ENCODE results near the gene SORCS2. TPM values are rescaled to one million over a fixed set of nuclear protein-coding genes. Genes with fewer than 3 reads are reported as not detected.

SORCS2 gene
- total RNA-seq, 2 experiments from 2014 or later, result 0.07 to 0.15 TPM

DNA sequence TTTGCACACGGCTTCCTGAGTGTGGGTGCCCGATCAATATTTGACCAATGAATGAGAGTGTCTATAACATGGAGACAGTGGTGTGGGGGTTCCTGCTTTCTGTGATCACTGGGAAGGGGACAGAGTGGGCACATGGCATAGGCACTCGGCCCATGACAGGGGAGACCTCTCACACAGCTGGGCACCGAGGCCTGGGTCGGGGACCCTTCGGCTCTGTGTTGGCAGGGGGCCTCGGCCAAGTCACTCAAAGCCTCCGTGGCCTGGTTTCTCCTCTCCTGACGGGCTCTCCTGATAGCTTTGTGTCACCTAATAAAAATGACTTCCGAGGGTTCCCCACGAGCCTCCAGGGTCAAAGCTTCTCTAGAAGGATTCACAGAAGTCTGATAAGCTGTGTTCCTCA is 286.3 kb downstream of the SORCS2 start:
- Mint-ChIP-seq H3K4me3 (no peak overlapping the region), H3K9me3 (no peaks in the 10 kb centered on the region), H3K4me1 (ENCODE audit: low read depth) (no peaks in the 10 kb centered on the region), H3K36me3 (ENCODE audit: low read depth) (no peaks in the 10 kb centered on the region), H3K27me3 (ENCODE audit: low read depth) (no peaks in the 10 kb centered on the region), H3K27ac (no peak overlapping the region)
- CTCF ChIA-PET, result no interaction called here
- no peak for DNase-seq
- intact Hi-C loops (cut with micrococcal nuclease), result no loop called here

GRCh38 chr4:7480423-7480822 is 288.1 kb downstream of the SORCS2 start:
- intact Hi-C loops (cut with micrococcal nuclease), result no loop called here
- DNase-seq, result no peak
- no peak overlapping the region for H3K27ac Mint-ChIP-seq
- no peaks in the 10 kb centered on the region for H3K27me3 Mint-ChIP-seq (ENCODE audit: low read depth)
- no peaks in the 10 kb centered on the region for H3K9me3 Mint-ChIP-seq
- H3K4me1 Mint-ChIP-seq (ENCODE audit: low read depth), result no peaks in the 10 kb centered on the region
- H3K4me3 Mint-ChIP-seq, result no peak overlapping the region
- CTCF ChIA-PET, result no interaction called here
- no peaks in the 10 kb centered on the region for H3K36me3 Mint-ChIP-seq (ENCODE audit: low read depth)

- DNase-seq, result no peak
- intact Hi-C loops (cut with micrococcal nuclease), result no loop called here
- Mint-ChIP-seq H3K27ac (no peak overlapping the region), H3K36me3 (ENCODE audit: low read depth) (no peaks in the 10 kb centered on the region), H3K9me3 (no peaks in the 10 kb centered on the region), H3K4me3 (no peak overlapping the region), H3K27me3 (ENCODE audit: low read depth) (no peaks in the 10 kb centered on the region), H3K4me1 (ENCODE audit: low read depth) (no peaks in the 10 kb centered on the region)
- CTCF ChIA-PET, result no interaction called here
Measured at GRCh38 chr4:7481227-7481626, 288.9 kb downstream of the SORCS2 start.

GRCh38 chr4:7485096-7485495 is 292.8 kb downstream of the SORCS2 start:
- intact Hi-C loops (cut with micrococcal nuclease), result no loop called here
- H3K27me3 Mint-ChIP-seq (ENCODE audit: low read depth), result peaks cover 2% of the 10 kb centered on the region
- H3K4me3 Mint-ChIP-seq, result no peak overlapping the region
- H3K9me3 Mint-ChIP-seq, result no peaks in the 10 kb centered on the region
- no peak for DNase-seq
- CTCF ChIA-PET, result no interaction called here
- H3K36me3 Mint-ChIP-seq (ENCODE audit: low read depth), result no peaks in the 10 kb centered on the region
- no peak overlapping the region for H3K27ac Mint-ChIP-seq
- H3K4me1 Mint-ChIP-seq (ENCODE audit: low read depth), result no peaks in the 10 kb centered on the region

DNA sequence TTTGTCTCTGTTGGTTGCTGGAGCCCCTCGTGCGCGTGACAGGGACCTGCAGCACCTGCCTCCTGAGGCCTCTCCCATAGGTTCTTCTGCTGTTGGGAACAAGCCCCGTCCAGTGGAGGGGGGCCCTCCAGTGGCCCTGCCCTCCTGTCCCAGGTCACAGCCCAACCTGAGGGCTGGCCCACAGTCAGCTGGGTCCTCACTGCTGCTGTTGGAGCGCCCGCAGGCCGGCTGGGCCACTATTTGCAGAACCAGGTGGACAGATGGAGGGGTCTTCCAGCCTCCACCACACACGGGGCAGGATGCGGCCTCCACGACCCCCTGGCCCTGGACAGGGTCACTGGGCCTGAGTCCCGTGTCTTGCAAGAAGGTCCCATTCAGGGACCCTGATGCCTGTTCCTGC is 293.8 kb downstream of the SORCS2 start:
- H3K27ac Mint-ChIP-seq, result no peak overlapping the region
- no peaks in the 10 kb centered on the region for H3K4me1 Mint-ChIP-seq (ENCODE audit: low read depth)
- peaks cover 4% of the 10 kb centered on the region for H3K27me3 Mint-ChIP-seq (ENCODE audit: low read depth)
- CTCF ChIA-PET, result no interaction called here
- H3K36me3 Mint-ChIP-seq (ENCODE audit: low read depth), result no peaks in the 10 kb centered on the region
- H3K4me3 Mint-ChIP-seq, result no peak overlapping the region
- no peak for DNase-seq
- intact Hi-C loops (cut with micrococcal nuclease), result no loop called here
- no peaks in the 10 kb centered on the region for H3K9me3 Mint-ChIP-seq

- H3K4me1 Mint-ChIP-seq (ENCODE audit: low read depth), result no peaks in the 10 kb centered on the region
- CTCF ChIA-PET, result no interaction called here
- H3K4me3 Mint-ChIP-seq, result no peak overlapping the region
- intact Hi-C loops (cut with micrococcal nuclease), result no loop called here
- H3K27ac Mint-ChIP-seq, result no peak overlapping the region
- H3K27me3 Mint-ChIP-seq (ENCODE audit: low read depth), result peaks cover 4% of the 10 kb centered on the region
- DNase-seq, result no peak
- H3K36me3 Mint-ChIP-seq (ENCODE audit: low read depth), result no peaks in the 10 kb centered on the region
- no peaks in the 10 kb centered on the region for H3K9me3 Mint-ChIP-seq
Measured at GRCh38 chr4:7487502-7487901, 295.2 kb downstream of the SORCS2 start.

DNA sequence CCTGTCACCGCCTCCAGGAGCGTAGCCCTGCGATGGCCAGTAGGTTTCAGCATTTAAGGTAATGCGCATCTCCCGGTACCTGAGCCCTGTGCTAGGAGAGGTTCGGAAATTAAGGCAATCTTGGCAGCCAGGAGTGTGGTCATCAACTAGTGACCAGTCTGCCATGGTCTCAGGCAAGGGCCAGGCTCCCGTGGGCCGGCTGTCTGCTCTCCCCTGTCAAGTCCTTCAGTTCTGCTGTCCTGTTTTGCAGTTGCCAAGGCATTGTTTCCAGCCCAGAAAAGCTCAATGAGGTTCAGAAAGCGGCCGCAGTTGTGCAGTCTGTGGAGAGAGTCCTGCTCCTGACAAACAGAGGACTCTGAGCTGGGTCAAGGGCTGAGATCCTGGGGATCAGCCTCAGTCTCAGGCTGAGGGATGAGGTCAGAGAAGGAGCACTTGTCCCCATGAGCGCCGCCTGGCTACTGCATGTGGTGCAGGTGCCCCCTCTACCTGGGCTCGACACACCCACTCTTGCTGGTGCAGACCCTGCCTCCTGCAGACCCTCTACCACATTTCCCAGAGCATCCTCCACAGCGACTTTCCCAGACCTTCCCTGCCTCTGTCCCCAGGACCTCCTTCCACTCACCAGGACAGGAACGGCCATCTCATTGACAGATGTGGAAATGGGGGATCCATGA is 295.8 kb downstream of the SORCS2 start:
- CTCF ChIA-PET, result no interaction called here
- Mint-ChIP-seq H3K27ac (no peak overlapping the region), H3K4me1 (ENCODE audit: low read depth) (no peaks in the 10 kb centered on the region), H3K4me3 (no peak overlapping the region), H3K9me3 (peaks cover 3% of the 10 kb centered on the region), H3K27me3 (ENCODE audit: low read depth) (peaks cover 4% of the 10 kb centered on the region), H3K36me3 (ENCODE audit: low read depth) (no peaks in the 10 kb centered on the region)
- no peak for DNase-seq
- intact Hi-C loops (cut with micrococcal nuclease), result no loop called here

DNA sequence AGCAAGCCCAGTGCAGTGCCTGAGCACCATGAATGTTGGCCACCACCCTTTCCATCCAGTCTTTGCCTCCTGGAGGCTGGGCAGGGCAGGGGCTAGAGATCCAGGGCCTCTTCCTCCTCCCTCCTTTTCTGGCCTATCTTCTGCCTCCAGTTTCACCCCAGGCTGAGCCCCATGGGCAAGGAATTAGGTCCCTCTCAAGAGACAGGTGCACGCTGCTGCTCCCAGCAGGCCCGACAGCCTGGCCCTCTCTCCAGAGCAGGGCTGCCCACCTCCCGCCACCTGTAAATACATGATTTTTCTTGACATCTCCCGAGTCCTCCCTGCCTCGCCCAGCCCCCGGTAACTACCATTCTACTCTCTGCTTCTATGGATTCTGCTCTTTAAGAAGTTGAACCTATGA is 299.6 kb downstream of the SORCS2 start:
- no peak for DNase-seq
- Mint-ChIP-seq H3K36me3 (ENCODE audit: low read depth) (no peaks in the 10 kb centered on the region), H3K4me3 (no peak overlapping the region), H3K9me3 (peaks cover 3% of the 10 kb centered on the region), H3K27me3 (ENCODE audit: low read depth) (peaks cover 4% of the 10 kb centered on the region), H3K27ac (no peak overlapping the region), H3K4me1 (ENCODE audit: low read depth) (no peaks in the 10 kb centered on the region)
- intact Hi-C loops (cut with micrococcal nuclease), result no loop called here
- CTCF ChIA-PET, result no interaction called here

DNA sequence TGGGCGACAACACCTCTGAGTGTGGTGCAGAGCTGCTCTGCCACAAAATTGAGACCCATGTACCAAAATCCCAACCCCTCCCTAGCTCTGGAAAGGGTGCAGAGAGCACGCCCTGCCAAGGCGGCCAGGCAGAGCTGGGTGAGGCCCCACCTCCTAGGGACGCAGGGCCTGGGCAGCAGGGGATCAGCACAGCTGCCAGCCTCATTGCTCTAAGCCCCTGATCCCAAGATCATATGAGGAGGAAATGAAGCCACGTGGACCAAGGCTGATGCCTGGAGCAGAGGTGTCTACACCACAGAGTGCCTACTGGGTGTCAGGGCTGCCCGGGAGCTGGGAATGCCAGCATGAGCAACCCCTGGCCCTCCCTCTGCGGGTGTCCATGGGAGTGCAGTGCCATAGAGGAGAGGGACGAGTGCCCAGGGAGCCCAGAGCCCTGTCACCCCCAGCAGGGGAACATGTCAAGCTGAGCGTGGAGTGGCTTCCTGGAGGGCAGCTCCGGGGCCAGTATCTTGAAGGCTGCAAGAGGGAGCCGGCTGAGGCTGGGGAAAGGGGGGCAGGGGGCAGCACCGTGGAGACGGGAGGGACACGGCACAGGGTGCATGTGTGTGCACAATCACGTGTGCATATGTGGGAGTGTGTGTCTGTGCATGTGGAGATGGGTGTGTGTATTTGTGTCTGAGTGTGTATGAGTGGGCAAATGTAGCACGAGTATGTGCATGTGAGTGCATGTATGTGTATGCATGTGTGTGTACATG is 306.3 kb downstream of the SORCS2 start:
- no peak for DNase-seq
- Mint-ChIP-seq H3K4me1 (ENCODE audit: low read depth) (no peaks in the 10 kb centered on the region), H3K27me3 (ENCODE audit: low read depth) (peaks cover 8% of the 10 kb centered on the region), H3K9me3 (no peaks in the 10 kb centered on the region), H3K4me3 (no peak overlapping the region), H3K36me3 (ENCODE audit: low read depth) (no peaks in the 10 kb centered on the region), H3K27ac (no peak overlapping the region)
- CTCF ChIA-PET, result no interaction called here
- intact Hi-C loops (cut with micrococcal nuclease), result no loop called here

GRCh38 chr4:7499661-7500060 is 307.3 kb downstream of the SORCS2 start:
- CTCF ChIA-PET, result no interaction called here
- H3K27me3 Mint-ChIP-seq (ENCODE audit: low read depth), result peaks cover 8% of the 10 kb centered on the region
- no peaks in the 10 kb centered on the region for H3K4me1 Mint-ChIP-seq (ENCODE audit: low read depth)
- H3K36me3 Mint-ChIP-seq (ENCODE audit: low read depth), result no peaks in the 10 kb centered on the region
- H3K27ac Mint-ChIP-seq, result no peak overlapping the region
- intact Hi-C loops (cut with micrococcal nuclease), result no loop called here
- no peaks in the 10 kb centered on the region for H3K9me3 Mint-ChIP-seq
- DNase-seq, result no peak
- no peak overlapping the region for H3K4me3 Mint-ChIP-seq

DNA sequence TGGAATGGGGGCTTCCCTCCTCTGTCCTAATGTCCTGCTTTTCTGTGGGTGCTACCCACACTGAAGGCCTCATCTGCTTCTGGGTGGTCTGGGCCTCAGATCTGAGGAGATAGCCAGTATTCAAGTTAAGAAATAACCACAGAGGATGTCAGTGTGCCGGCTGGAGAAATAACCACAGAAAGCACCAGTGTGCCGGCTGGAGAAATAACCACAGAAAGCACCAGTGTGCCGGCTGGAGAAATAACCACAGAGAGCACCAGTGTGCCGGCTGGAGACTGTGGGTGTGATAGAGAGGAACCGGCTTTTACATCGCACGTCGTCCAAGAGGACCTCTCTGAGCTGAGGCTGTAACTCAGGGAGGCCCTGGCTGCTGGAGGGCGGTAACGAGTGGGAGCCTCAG is 308.1 kb downstream of the SORCS2 start:
- Mint-ChIP-seq H3K9me3 (no peaks in the 10 kb centered on the region), H3K4me3 (no peak overlapping the region), H3K4me1 (ENCODE audit: low read depth) (no peaks in the 10 kb centered on the region), H3K27me3 (ENCODE audit: low read depth) (peaks cover 8% of the 10 kb centered on the region), H3K27ac (no peak overlapping the region), H3K36me3 (ENCODE audit: low read depth) (no peaks in the 10 kb centered on the region)
- intact Hi-C loops (cut with micrococcal nuclease), result no loop called here
- CTCF ChIA-PET, result no interaction called here
- no peak for DNase-seq

- intact Hi-C loops (cut with micrococcal nuclease), result no loop called here
- Mint-ChIP-seq H3K9me3 (no peaks in the 10 kb centered on the region), H3K27me3 (ENCODE audit: low read depth) (peaks cover 8% of the 10 kb centered on the region), H3K4me3 (no peak overlapping the region), H3K27ac (no peak overlapping the region), H3K4me1 (ENCODE audit: low read depth) (no peaks in the 10 kb centered on the region), H3K36me3 (ENCODE audit: low read depth) (no peaks in the 10 kb centered on the region)
- no peak for DNase-seq
- CTCF ChIA-PET, result no interaction called here
Measured at GRCh38 chr4:7501314-7501713, 309.0 kb downstream of the SORCS2 start.

- Mint-ChIP-seq H3K4me1 (ENCODE audit: low read depth) (no peaks in the 10 kb centered on the region), H3K36me3 (ENCODE audit: low read depth) (no peaks in the 10 kb centered on the region), H3K27ac (no peak overlapping the region), H3K4me3 (no peak overlapping the region), H3K9me3 (no peaks in the 10 kb centered on the region), H3K27me3 (ENCODE audit: low read depth) (peaks cover 8% of the 10 kb centered on the region)
- CTCF ChIA-PET, result no interaction called here
- intact Hi-C loops (cut with micrococcal nuclease), result no loop called here
- DNase-seq, result no peak
Measured at GRCh38 chr4:7501873-7502272, 309.5 kb downstream of the SORCS2 start.
